H1 (cell line): ENCODE data around the gene STARD4.

Source experiments
- CTCF ChIP-seq, 3 experiments: IDR thresholded peaks; 1 replicate in 2 of 3; 2 replicates in 1 of 3; pipeline versions ENCODE4 v1.5.1 to v1.6.1; 2011; ENCODE audit warnings: low read length in 3 of 3, mild to moderate bottlenecking in 3 of 3, inconsistent platforms in 2 of 3, low read depth in 1 of 3, moderate library complexity in 1 of 3; ENCODE audit not compliant: insufficient read depth in 1 of 3; ENCODE audit errors: control extremely low read depth in 1 of 3
- TEAD4 ChIP-seq: IDR thresholded peaks from 2 replicates; pipeline ENCODE4 v1.6.1; 2012; ENCODE audit warnings: low read depth, low read length, inconsistent platforms, mixed read lengths

- TF ChIP-seq TEAD4 (no peak), CTCF (IDR thresholded peaks at IDR 0.05; ENCODE audit: control extremely low read depth in 1 of 3, insufficient read depth in 1 of 3, low read depth in 1 of 3, low read length in 3 of 3) (no peak)
Measured at GRCh38 chr5:111447822-111448221, 64.5 kb downstream of the STARD4 start.
